Right renal cortex interstitium (tissue), 3 donors: ENCODE results near the gene HBEGF. TPM values are rescaled to one million over a fixed set of nuclear protein-coding genes. Genes with fewer than 3 reads are reported as not detected.

Source experiments
- polyA plus RNA-seq, 3 donors: library from polyadenylated mRNA; unstranded; fragments of 120-200 nt; gene quantifications; one replicate each; pipeline ENCODE4 v1.2.1, GENCODE V29; 2013; ENCODE audit not compliant: insufficient read length in 3 of 3

Gene HBEGF
- polyA plus RNA-seq, 3 donors: 8.6 to 11.4 (median 10.0) TPM

Other genes with a start within 250 kb of the HBEGF start
- gene PURA, start 232.5 kb downstream of the HBEGF start, polyA plus RNA-seq: 10 to 100 TPM; 11.6 to 12.0 (median 11.9) TPM
- 1 to 10 TPM; 6.3 to 7.3 (median 7.2) TPM for gene IGIP, start 220.7 kb downstream of the HBEGF start, polyA plus RNA-seq
- gene CYSTM1, start 171.4 kb downstream of the HBEGF start, polyA plus RNA-seq: 10 to 100 TPM; 67.3 to 74.9 (median 71.4) TPM
- 100 to 1,000 TPM; 116 to 134 (median 125) TPM for gene PFDN1, start 43.5 kb downstream of the HBEGF start, polyA plus RNA-seq
- gene SLC4A9, start 13.6 kb upstream of the HBEGF start, polyA plus RNA-seq: 10 to 100 TPM; 18.1 to 28.6 (median 23.9) TPM
- gene ANKHD1, start 55.2 kb upstream of the HBEGF start, polyA plus RNA-seq: 100 to 1,000 TPM; 108 to 114 (median 111) TPM
- gene EIF4EBP3, start 201.1 kb upstream of the HBEGF start, polyA plus RNA-seq: 10 to 100 TPM in 1 of 3 donors, 1 to 10 TPM in 2; 9.8 to 11.5 (median 9.9) TPM
- 10 to 100 TPM; 20.3 to 22.8 (median 21.9) TPM for gene SRA1, start 210.9 kb upstream of the HBEGF start, polyA plus RNA-seq
- gene APBB3, start 218.0 kb upstream of the HBEGF start, polyA plus RNA-seq: 10 to 100 TPM; 23.8 to 33.1 (median 30.5) TPM
- 10 to 100 TPM; 79.0 to 91.7 (median 79.8) TPM for gene SLC35A4, start 218.2 kb upstream of the HBEGF start, polyA plus RNA-seq